ENCODE data around the gene PIH1D1.
A peak's percentile ranks its signal among the peaks of the same experiment; 100 is the strongest.

The PIH1D1 gene

DNA sequence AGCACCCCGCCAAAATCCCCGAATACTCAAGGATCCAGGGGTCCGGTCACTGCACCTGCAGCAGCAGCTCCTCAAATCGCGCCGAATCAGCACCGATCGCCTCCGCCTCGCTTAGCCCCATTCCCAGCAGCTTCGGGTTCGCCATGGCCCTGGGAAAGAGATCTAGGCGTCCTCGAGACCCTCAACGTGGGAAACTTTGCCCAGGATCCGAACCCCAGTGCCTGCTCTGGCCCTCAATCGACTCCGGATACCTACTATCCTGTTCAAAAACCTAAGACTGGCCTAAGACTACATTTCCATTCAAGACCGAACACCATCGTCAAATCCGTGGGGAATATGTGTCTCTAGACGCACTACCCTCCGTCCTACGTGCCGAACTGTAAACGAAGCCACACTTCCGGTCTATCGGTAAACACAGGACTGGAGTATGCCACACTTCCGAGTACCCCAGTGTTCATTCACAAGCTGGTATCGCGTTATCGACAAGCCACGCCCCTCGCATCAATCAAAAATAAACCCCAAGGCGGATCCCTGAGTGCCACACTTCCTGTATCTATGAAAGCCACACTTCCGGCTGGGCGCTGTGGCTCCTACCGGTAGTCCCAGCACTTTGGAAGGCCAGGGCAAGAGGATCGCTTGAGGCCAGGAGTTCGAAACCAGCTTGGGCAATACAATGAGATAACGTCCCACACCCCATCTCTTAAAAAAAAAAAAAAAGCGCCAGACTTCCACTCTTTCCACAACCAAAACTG is at the start of gene PIH1D1:
Gene PIH1D1 (minus strand): TSS at position 385 of the 752 bp plus-strand sequence. CDS start 240 bp downstream, at position 145.
- peak; percentile 94 for DNase-seq (ENCODE audit: low read depth)

- peak; percentile 26 for DNase-seq (ENCODE audit: low read depth)
These were observed 47.5 kb upstream of the PIH1D1 start for GRCh38 chr19:49499030-49499670.

GRCh38 chr19:49498475-49498874 is 46.9 kb upstream of the PIH1D1 start:
- no peak for DNase-seq (ENCODE audit: low read depth)

GRCh38 chr19:49497789-49498103 is 46.1 kb upstream of the PIH1D1 start:
- no peak for DNase-seq (ENCODE audit: low read depth)

- DNase-seq (ENCODE audit: low read depth) = peak; percentile 71
These were observed 45.6 kb upstream of the PIH1D1 start for GRCh38 chr19:49497047-49497788.

- DNase-seq (ENCODE audit: low read depth) = no peak
These were observed 45.0 kb upstream of the PIH1D1 start for GRCh38 chr19:49496574-49497008.

- DNase-seq (ENCODE audit: low read depth) = no peak
These were observed 41.2 kb upstream of the PIH1D1 start for GRCh38 chr19:49492573-49493405.

GRCh38 chr19:49491804-49492572 is 40.4 kb upstream of the PIH1D1 start:
- no peak for DNase-seq (ENCODE audit: low read depth)

- DNase-seq (ENCODE audit: low read depth) = no peak
These were observed 39.6 kb upstream of the PIH1D1 start for GRCh38 chr19:49491030-49491803.

- DNase-seq (ENCODE audit: low read depth) = no peak
These were observed 38.8 kb upstream of the PIH1D1 start for GRCh38 chr19:49490287-49491029.

DNA sequence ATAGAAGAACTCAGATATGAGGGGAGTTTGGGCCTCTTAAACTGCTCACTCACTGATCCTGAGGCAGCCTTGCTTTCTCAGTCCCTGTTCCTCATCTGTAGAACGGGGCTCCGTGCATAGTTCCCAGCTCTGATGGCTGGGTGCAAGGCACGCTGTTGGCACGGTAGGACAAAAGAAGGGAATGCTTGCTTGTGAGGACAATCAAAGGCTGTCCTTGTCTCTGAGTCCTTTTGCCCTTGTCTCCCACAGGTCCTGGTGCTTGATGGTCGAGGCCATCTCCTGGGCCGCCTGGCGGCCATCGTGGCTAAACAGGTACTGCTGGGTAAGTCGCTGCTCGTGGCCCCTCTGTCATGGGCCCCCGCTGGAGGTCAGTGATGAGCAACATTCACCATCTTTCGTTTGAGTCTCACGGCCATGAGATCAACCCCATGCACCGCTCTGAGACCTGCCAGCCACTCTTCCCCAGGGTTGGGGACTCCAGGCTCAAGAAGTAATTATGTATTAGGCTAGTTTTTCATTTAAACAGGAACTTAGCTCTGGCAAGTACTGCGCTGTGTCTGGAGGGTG is 38.1 kb upstream of the PIH1D1 start:
- no peak for DNase-seq (ENCODE audit: low read depth)

GRCh38 chr19:49488863-49489537 is 37.4 kb upstream of the PIH1D1 start:
- DNase-seq (ENCODE audit: low read depth) = no peak

- no peak for DNase-seq (ENCODE audit: low read depth)
These were observed 36.6 kb upstream of the PIH1D1 start for GRCh38 chr19:49488046-49488862.

DNA sequence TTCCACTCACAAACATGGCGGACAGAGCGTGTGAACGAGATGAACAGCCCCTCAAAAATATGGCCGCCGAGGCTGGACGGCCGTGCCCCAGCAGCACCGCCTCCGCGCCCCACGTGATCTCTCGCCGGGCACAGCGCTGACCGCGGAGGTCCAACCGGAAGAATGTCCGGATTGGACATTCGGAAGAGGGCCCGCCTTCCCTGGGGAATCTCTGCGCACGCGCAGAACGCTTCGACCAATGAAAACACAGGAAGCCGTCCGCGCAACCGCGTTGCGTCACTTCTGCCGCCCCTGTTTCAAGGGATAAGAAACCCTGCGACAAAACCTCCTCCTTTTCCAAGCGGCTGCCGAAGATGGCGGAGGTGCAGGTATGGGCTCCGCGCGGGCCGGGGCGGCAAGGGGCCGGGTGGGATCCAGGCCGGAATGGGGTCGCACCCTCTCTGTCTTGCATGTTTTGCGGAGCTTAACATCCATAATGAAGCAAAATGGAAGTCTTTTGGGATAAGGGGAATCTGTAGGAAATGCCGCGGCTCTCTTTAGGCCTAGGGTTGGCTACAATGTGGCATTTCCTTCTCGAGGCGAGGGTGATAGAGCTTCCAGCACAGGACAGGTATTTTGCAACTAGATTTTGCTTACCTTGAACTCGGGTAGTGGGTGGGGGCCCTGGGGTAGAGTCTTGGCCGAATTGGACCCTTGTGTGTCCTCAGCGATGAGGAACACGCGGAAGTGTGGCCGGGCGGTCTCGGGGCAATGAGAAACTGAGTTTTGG is 35.8 kb upstream of the PIH1D1 start, which contains the start of gene RPL13A:
Gene RPL13A (plus strand): TSS at position 332 of the 769 bp plus-strand sequence. CDS start 22 bp downstream, at position 354.
- peak; percentile 100 for DNase-seq (ENCODE audit: low read depth)

GRCh38 chr19:49486710-49487276 is 35.2 kb upstream of the PIH1D1 start:
- DNase-seq (ENCODE audit: low read depth) = no peak

DNA sequence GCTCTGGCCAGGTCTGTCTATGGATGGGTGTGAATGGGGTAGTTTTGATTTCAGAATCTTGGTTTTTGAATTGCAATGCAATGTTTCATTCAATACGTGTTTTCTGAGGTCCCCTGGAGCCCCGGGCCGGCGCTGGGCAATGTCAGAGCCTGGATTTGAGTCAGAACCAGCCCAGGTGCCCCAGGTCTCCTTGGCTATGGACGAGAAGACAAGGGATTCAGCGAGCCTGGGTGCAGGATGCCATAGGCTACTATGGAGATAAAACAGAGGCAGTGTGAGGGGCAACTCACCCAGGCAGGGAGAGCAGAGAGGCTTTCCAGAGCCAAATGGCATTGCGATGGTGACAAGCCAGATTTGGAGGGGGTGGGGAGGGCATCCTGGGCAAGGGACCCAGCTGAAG is 34.6 kb upstream of the PIH1D1 start:
- no peak for DNase-seq (ENCODE audit: low read depth)
